Activated CD4-positive, alpha-beta T cell treated with anti-CD3 and anti-CD28 coated beads for 24 hours (primary cell): ENCODE measurements around the gene KCTD21.

Experiments used
- DNase-seq, 2 donors: peaks; one replicate each; pipeline ENCODE4 v3.0.0-alpha.2; 2020; ENCODE audit warnings: low read depth in 2 of 2

Gene KCTD21

GRCh38 chr11:78201096-78201818 lies 12.8 kb upstream of the KCTD21 start:
- no peak for DNase-seq

GRCh38 chr11:78200553-78200952 lies 12.1 kb upstream of the KCTD21 start:
- no peak for DNase-seq

DNA sequence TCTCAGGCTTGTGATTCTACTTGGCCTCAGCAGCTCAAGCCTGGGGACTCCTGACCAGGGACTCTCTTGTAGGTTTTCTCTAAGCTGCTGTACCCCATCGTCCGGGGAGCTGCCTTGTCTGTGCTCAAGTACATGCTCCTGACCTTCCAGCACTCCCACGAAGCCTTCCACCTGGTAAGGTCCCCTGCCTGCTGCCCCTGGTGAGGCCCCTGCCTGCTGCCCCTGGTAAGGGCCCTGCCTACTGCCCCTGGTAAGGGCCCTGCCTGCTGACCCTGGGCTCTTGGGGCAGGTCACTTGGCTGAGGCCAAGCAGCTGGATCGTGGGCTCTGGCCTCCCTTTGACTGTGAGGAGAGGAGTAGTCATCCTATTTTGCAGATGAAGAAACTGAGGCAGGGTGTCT lies 11.6 kb upstream of the KCTD21 start:
- no peak for DNase-seq

DNA sequence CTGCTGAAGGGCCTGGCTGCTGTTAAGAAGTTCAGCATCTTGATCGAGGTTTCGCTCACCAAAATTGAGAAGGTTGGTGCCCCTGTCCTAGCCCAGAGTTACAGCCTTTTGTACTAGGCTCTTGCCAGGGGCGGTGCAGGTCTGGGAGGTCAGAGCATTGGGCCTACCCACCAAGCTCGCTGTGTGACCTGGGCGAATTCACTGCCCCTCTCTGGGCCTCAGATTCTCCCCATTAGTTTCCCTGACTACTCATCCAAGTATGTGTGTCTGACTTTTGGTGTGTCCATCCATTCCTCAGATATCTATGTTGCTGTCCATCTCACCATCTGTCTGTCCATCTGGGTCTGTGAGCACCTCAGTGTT lies 11.2 kb upstream of the KCTD21 start:
- DNase-seq: no peak

- DNase-seq: no peak
These were observed 10.7 kb upstream of the KCTD21 start for GRCh38 chr11:78199015-78199652.

GRCh38 chr11:78197816-78198215 lies 9.4 kb upstream of the KCTD21 start:
- no peak for DNase-seq

DNA sequence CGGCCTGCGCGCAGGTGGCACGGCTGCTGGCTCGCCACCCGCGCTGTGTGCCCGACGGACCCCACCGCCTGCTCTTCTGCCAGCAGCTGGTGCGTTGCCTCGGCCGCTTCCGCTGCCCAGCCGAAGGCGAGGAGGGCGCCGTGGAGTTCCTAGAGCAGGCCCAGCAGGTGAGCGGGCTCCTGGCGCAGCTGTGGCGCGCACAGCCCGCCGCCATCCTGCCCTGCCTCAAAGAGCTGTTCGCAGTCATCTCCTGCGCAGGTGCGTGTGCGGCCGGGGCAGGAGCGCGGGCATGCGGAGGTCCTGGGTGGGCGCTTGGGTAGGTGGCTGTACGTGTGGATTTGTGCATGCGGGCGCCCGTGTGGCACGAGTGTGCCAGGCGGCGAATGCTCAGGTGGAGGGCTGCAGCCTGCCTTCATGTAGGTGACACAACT lies 8.2 kb upstream of the KCTD21 start:
- DNase-seq: no peak

- no peak for DNase-seq
These were observed 7.6 kb upstream of the KCTD21 start for GRCh38 chr11:78195917-78196560.

DNA sequence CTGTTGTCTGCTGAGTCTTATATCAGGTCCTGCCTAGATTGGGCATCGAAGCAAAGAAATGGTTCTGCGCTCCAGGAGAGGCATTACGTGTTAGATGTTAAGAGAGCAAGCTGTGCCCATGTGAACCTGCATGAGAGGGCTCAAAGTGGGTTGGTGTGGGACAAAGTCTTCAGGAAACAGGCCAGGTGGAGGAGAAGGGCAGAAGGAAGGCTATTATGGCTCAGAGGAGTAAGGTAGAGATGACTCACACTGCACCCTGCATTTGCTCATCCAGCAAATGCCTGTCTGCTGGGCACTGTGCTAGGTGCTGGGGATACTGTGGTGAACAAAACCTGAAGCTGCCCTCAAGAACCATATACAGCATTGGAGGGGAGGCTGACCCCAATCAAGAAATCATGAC lies 6.1 kb upstream of the KCTD21 start:
- DNase-seq: no peak

DNA sequence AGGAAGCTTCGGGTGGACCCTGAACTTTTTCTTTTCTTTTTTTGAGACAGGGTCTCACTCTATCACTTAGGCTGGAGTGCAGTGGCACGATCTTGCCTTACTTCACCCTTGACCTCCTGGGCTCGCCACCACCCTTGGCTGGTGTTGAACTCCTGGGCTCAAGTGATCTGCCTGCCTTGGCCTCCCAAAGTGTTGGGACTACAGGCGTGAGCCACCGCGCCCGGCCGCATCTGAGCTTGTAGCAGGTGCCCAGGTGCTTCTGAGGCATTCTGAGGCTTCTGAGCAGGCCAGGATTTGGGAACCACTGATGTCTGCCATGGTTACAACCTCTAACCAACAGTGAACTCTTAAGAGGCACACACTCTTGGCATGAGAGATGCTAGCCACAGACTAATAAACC lies 5.4 kb upstream of the KCTD21 start:
- no peak for DNase-seq

DNA sequence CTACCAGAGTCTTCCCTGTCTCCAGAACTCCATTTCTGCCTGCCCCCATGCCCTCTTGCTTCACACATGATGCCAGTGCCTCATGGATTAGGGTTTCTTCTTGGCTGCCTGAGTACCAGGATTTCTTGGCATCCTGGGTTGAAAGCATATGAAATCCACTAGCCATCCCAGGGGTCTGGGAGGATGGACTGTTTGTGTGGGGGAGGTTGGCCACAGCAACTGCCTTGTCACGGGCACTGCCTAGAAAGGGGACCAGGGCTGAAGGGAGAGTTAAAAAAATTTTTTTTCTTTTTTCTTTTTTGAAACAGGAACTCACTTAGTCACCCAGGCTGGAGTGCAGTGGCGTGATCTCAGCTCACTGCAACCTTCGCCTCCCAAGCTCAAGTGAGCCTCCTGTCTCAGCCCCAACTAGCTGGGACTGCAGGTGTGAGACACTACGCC lies 4.5 kb upstream of the KCTD21 start:
- no peak for DNase-seq

DNA sequence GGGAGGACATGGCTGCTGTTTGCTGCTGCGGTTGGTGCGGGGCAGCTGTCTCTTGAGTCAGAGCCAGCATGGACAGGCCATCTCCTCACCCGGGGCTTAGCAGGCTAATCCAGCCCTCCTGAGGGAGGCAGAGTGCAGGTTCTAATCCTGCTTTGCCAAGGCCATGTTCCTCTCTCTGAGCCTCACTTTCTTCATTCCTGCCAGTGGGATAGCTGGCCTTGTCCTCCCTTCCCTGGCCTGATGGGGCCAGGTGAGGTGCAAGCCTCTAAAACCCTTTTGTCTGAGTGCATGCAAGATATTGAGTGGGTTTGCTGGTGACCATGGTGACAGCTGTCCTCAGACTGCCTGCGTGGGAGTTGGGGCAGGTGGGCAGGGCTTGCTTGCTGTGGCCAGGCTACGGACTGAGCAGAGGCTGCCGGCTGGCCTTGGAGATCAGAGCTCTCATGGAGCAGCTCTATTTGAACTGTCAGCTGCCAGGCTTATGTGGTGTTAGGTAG lies 3.8 kb upstream of the KCTD21 start:
- no peak for DNase-seq

DNA sequence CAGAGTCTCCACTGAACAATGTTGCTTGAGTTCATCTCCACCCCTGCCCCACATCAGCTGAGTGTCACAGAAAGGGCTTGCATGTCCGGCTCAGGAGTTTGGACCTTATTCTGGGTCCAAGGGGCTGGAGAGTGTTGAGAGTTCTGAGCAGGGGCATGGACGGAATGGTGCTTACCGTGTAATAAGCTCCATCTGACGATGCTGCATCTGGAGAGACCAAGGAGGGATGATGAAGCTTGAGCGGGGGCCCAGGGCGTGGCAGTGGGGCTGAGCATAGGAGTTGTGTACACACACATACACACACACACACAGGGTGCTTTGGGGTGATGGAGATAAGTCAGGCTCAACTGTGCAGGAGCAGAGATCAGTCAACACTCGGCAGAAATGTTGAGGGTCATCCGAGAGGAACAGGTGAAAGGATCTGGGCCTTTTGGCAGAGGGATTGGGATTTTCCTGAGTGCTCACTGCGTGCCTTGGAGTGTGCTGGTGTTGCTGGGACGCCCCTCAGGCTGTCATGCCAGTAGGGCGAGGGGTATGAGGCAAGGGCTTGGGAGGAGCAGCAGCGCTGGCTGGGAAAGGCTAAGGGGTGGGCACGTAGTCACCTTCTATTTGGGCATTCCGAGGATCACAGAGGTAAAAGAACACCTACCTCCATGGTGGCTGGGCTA lies 2.6 kb upstream of the KCTD21 start:
- no peak for DNase-seq

- no peak for DNase-seq
These were observed 1.9 kb upstream of the KCTD21 start for GRCh38 chr11:78190374-78190773.

GRCh38 chr11:78189851-78190250 lies 1.4 kb upstream of the KCTD21 start:
- DNase-seq: no peak

DNA sequence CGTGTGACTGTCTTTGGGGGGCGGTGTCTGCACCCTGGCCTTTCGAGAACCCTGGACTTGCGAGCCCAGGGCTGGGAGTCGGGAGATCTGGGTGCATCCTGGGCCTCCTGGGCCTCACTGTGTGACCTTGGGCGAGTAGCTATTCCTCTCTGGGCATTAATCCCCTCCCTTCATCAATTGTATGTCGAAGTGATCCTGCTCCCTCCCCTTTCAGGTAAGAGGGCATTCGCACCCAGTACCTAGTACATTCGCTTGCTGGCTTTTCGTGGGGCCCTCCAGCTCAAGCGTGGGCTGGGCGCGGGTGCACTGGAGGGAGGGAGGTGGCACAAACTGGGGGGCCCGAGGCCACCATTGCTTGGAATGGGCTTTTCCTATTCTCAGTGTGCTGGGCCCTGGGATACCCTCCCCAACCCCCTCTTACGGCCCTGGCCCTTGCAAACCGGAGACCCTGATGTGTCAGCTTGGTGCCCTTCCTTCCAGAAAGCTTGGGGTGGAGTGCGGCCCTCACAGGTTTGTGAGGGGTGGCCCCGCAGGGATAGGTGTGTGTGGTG lies 823 bp upstream of the KCTD21 start:
- no peak for DNase-seq

DNA sequence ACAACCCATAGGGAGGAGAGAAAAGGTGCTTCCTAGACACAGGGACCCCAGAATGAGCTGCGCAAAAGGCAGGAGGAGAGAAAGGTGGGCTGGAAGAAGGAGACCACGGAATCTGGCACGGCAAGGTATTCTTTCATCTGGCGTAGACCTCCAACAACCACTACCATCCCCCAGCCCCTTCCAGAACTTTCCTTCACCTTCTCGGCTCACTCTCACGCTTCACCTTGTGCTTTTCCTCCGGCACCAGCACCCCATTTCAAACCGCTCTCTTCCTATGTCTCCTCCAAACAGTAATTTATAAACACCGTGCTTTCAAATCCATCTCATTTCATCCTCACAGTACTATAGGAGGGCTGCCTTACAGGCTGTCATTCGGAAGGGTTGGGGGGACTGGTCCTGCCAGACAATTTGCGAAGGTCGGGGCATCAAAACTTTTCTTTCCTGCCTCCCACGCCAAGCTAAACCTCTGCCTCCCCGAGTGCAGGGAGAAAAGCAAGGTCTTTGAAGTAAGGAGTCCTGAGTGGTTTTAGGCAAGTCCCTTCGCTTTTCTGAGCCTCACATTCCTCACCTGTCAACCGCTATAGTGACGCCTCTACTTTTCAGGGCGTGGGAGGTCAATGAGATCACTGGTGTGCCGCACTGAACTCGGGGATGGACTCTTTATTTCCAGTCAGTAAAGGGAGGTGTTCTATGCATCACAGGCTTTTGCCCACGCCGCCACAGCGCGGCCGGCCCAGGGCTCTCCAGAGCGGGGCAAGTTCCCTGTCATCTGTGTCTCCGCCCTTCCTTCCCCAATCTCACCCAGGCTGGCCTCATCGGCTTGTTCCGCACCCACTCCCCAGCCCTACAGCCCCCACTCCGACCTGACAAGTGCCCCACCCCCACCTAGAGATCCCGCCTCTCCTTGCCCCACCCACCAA lies 800 bp downstream of the KCTD21 start:
- peak; percentile 59 to 70 for DNase-seq

DNA sequence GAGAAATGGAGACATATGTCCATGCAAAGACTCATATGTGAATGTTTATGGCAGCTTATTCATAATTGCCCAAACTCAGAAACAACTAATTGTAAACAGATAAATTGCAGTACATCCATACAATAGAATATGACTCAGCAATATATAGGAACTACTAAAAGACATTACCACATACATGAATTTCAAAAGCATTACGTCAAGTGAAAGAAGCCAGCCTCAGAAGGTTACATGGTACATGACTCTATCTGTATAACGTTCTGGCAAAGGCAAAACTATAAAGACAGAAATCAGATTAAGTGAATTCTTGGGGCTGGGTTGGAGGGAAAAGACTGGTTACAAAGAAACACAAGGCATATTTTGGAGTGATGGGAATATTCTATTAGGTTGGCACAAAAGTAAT lies 7.2 kb downstream of the KCTD21 start:
- DNase-seq: no peak

DNA sequence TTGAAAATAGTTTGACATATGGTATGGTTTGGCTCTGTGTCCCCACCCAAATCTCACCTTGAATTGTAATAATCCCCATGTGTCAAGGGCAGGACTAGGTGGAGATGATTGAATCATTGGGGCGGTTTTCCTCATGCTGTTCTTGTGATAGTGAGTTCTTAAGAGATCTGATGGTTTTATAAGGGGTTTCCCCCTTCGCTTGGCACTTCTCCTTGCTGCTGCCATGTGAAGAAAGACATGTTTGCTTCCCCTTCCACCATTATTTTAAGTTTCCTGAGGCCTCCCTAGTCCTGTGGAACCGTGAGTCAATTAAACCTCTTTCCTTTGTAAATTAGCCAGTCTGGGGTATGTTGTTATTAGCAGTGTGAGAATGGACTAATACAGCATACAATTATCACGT lies 7.7 kb downstream of the KCTD21 start:
- DNase-seq: no peak

GRCh38 chr11:78179459-78180071 lies 8.9 kb downstream of the KCTD21 start:
- no peak for DNase-seq

DNA sequence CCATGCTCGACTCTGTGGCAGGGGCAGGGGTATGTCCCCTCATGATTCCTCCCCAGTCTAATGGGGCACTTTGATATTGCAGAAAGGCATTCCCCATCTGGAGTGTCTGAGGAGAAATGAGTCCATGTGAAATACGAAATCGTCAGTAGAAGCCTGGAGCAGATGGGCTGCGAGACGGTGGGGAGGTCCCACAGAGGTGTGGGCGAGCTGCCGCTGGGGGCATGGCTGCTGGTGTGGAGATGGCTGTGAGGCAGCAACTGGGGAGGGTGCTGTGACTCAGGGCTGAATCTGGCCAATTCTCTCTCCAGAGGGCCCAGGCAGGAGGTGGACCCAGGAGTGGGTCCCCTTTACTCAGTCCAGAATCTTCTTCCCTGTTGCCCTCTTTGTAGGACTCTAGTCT lies 11.2 kb downstream of the KCTD21 start:
- DNase-seq: no peak
